ENCODE results near the gene HOXA4.

The HOXA4 gene

GRCh38 chr7:27106181-27106900 is 24.2 kb downstream of the HOXA4 start:
- no peak for DNase-seq (ENCODE audit: low read depth in 2 of 2, low spot score in 1 of 2)

- DNase-seq (ENCODE audit: low read depth in 2 of 2, low spot score in 1 of 2) = no peak
These were observed 25.1 kb downstream of the HOXA4 start for GRCh38 chr7:27105301-27106031.

DNA sequence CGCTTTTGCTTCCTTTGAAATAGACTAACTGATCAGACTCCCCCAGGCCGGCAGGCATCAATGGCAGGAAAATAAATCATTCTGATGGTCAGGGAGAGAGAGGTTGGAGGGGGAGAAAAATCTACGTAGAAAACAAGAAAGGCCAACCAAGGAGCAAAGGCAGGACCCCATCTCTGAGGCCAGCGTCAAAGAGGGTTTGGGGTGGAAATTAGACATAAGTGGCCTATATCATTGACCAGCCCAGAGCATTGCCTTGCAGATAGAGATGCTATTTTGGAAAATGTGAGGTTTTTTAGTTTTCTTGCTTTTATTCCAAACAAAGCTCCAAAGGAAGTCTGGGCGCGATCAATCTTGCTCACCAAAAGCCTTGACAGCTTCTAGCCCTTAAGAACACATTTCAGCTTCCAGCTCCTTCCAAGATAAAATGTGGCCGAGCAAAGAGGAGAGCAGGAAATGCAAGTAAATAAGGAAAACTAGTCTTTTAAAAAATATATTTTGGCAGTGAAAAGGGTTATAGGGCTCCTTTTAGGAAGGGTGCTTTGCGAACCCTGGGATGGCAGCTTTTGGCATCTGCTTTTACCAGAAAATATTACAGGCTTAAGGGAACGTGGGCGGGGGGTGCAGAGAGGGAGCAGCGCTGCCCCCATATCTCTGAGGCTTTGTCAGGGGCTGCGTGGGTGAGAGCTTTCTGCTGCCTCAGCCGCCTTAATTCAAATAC is 26.1 kb downstream of the HOXA4 start:
- DNase-seq (ENCODE audit: low read depth in 2 of 2, low spot score in 1 of 2) = no peak

DNA sequence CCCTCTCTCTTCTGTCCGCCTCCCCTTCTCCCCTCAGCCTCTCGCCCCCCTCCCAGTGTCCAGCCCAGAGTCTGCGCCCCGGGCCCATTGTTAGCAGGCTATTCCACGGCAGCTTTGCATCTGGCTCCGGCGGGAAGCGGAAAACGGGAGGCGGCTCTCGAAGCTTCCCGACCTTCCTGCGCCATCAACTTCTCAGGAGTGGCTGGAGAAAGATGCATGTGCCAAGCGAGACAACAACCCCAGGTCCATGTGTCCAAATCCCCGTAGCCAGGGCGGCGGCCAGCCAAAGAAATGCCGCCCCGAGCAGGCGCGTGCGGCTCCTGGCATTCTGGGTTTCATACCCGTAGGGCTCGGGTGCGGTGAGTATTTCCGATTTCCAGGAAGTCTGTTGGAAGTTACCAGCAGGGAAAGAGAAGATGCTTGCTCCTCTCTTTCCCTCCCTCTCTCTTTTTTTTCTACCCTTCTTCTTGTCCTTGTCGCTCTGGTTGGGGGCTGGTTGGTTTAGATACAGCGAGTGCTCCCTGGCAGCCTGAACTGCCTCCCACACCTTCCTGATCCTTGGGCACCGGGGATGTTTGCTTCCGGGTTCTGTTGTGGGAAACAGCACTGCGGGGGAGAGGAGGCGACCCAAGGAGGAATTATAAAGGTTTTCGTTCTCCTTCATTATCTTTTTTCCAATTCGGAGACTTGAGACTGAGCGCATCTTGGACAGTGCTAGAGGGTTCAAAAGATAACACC is 26.9 kb downstream of the HOXA4 start:
- DNase-seq (ENCODE audit: low read depth in 2 of 2, low spot score in 1 of 2) = no peak

DNA sequence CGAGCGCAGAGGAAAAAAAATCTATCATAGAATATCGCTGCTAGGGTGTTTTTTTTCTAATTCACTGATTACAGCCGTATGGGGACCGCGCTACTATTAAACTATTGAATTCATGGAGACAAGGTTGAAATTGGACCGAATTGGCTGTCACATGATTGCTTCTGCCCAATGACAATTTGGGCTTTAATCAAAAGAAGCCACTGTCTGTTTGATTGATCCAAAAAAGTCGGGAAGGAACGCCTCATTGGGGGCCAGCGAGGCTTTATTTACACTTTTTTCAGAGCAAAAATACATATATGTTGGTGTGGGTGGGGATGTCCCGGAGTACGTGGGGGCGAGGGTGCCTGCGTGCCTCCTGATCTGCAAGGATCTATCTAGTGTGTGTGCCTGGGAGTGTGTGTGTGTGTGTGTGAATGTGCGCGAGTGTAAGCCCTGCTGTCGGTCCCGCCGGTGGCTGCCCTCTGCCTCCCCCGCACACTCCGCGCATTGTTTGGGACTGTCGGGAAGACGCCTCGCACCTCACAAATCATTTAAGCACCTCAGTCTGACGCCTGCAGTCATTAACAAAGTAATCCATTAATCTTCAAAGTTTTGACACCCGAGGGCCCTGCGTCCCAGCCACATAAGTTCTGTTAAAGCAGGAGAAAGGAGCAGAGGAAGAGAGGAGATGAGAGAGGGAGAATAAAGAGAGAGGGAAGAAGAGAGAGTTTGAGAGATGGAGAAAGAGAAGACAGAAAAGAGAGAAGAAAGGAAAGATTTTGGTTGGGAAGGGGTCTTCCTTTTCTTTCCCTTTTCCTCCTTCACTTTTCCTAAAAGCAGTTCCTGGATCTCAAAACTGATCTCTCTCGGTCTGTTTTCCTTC is 27.7 kb downstream of the HOXA4 start, which contains the start of gene HOXA2:
Gene HOXA2 (minus strand): TSS at position 103 of the 862 bp plus-strand sequence. CDS start 183 bp downstream, outside the sequence.
- DNase-seq (ENCODE audit: low read depth in 2 of 2, low spot score in 1 of 2) = no peak

DNA sequence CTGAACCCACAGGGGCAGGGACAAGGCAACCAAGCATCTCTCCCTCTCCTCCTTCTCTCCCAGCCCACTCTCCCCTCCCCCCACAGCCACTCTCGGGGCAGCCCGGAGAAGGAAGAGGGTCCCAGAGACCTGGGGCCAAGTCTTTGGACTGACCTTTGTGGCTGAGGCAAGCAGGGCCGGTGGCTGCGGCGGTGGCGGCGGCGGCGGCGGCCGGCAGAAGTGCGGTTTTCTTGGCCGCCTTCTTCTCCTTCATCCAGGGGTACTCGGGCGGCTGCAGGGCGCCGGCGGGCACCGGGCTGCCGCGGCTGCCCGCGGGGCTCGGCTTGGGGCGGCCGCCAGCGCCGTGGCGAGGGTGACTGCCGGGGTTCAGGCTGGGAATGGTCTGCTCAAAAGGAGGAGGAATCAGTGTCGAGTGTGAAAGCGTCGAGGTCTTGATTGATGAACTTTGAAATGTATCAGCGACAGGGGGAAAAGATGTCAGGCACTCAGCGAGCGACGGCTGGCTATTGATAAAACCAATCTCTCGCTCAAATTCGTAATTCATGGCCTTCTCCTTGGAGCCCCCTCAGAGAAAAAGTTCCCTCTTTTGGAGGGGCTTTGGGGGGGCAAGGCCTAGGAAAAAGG is 28.5 kb downstream of the HOXA4 start:
- no peak for DNase-seq (ENCODE audit: low read depth in 2 of 2, low spot score in 1 of 2)

GRCh38 chr7:27101171-27101956 is 29.2 kb downstream of the HOXA4 start:
- DNase-seq (ENCODE audit: low read depth in 2 of 2, low spot score in 1 of 2) = no peak

DNA sequence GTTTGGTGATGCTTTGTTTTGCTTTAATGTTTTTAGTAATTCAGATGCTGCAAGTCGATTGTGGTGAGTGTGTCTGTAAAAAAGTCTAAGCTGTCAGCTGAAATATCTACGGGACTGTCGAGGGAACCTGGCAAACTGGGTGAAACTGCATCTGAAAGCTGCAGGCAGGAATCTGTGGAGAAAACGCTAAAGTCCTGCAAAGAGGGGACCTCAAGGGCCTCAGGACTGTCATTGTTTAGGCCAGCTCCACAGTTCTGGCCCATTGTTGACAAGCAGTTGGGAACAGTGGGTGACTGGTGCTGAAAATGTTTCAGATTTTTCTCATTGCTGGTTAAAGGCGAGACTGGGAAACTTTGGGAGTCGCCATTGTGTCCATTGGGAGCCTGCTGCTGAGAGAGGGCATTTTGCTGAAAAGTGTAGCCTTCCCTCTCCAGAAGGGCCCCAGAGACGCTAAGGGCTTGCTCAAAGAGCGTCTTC is 29.8 kb downstream of the HOXA4 start:
- DNase-seq (ENCODE audit: low read depth in 2 of 2, low spot score in 1 of 2) = no peak

DNA sequence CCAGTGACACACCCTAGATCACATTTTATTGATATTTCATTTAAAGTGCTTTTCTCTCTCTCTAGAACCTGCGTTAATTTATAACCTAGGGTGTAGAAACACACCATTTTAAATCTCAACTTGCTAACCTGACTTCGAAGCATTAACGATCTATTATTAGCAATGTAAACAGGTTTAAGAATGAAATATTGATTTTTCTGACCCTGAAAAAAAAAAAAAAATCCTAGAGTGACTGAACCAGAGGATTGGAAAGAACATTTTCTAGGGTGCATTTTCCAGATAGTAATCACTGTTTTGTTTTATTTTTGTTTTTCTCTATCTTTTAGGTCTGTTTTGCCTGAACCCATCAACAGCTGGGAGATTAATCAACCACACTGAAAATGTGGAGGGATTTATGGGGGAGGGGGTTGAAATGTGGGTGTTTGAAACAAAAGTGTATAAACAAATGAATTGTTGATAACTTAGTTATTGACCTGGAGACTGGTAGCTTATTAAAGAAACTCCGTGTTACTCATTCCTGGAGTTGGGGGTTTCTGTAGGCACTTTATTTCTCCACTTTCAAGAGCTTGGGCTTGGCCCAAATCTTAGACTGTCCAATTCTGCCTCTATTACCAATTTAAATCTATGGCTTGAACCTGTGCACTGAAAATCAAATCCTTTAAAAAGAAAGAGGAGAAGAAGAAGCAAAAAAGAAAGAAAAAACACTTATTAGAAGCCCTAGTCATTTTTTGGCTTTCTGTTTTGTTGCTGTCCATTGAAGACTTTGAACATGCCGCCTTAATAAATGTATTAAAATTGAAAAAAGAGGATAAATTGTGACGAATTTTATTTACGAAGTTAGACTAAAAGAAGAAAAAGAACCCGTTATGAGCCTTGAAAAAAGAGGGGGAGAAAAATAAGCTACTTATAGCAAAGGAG is 30.8 kb downstream of the HOXA4 start:
- no peak for DNase-seq (ENCODE audit: low read depth in 2 of 2, low spot score in 1 of 2)

- no peak for DNase-seq (ENCODE audit: low read depth in 2 of 2, low spot score in 1 of 2)
These were observed 31.7 kb downstream of the HOXA4 start for GRCh38 chr7:27098578-27099451.

- no peak for DNase-seq (ENCODE audit: low read depth in 2 of 2, low spot score in 1 of 2)
These were observed 32.6 kb downstream of the HOXA4 start for GRCh38 chr7:27097686-27098577.

DNA sequence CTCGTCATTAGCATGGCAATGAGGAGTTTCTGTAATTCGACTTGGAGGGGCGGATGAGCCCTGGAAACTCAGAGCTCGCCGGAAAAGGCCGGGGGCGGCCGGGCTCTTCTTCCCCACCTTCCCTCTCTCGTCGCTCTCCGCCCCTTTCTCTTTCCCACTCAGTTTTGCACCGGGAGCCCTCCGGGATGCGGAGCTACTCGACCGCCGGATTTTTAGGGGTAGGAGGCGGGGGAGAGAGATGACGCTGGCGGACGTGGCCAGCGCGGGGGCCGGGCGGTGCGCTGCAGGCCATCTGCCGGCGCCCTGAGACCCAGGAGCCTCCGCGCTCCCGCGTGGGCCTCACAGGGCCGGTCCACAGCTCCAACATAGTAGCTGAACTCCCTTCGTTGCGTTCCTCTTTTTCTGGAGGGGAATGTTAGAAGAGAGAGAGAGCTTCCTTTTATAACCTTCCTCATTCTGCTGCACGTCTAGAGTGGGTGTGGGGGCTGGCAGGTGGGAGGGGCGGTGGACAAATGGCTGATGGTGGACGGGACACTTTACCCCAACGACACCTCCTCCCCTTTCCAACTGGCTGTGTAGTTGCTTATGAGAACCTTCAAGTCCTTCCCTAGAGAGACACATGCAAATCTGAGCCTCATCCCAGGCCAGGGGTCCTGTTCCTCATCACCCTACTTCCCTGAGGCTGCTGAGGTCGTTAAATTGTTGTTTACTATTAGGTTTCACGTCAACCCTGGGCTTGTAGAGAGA is 33.6 kb downstream of the HOXA4 start:
- no peak for DNase-seq (ENCODE audit: low read depth in 2 of 2, low spot score in 1 of 2)

GRCh38 chr7:27095897-27096767 is 34.4 kb downstream of the HOXA4 start, which contains the start of gene HOXA1:
Gene HOXA1, minus strand, starts transcription at chr7:27096000. Its CDS starts 88 bp downstream, at chr7:27095912.
- DNase-seq (ENCODE audit: low read depth in 2 of 2, low spot score in 1 of 2) = peak; percentile 50 to 63

All from stimulated activated CD8-positive, alpha-beta memory T cell treated with anti-CD3 and anti-CD28 coated beads, Interleukin-4, amount 100 ng/mL, for 4 hours (primary cell).